T-helper 22 cell (primary cell): Measurements from ENCODE around the gene GADD45B.
"Not testable (repeated sequence)": the region's sequence is repeated elsewhere in the genome, so short reads cannot be mapped to it uniquely, and the experiment has no call there.

ENCODE experiments used
- DNase-seq: peaks from one replicate; pipeline ENCODE4 v3.0.0-alpha.2; 2020; ENCODE audit warnings: low read depth

GADD45B gene

GRCh38 chr19:2469102-2469914 lies 6.6 kb upstream of the GADD45B start:
- no peak for DNase-seq

- not testable (repeated sequence) for DNase-seq
These were observed 6.1 kb upstream of the GADD45B start for GRCh38 chr19:2469915-2470200.

DNA sequence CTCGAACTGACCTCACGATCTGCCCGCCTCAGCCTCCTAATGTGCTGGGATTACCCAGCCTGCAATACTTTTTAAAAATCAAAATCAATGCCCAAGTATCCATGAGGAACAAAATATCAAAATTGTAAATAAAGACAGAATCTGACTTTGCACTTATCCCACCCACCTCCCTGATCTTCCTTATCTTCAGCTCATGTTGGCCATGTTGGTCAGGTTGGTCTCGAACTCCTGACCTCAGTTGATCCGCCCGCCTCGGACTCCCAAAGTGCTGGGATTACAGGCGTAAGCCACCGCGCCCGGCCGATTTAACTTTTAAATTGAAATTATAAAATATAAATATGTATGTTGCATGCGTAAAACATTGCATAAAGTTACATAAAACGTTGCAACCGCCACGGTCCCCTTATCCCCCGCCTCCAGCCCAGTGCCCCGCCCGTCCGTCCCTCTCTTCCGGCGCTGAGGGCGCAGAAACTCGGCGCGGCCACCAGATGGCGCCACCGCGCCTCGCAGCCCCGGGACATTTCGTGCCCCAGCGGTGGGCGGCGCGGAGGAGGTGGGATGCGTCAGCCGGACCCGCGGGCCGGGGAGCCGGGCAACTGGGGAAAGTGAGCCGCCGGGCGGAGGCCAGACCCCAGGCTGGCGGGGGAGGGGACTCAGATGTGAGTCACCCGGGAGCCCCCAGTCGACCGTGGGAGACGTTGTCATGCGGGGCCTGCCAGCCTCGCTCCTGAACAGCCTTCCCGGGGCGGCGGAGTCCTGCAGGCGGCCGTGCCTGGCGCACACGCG lies 1.5 kb upstream of the GADD45B start:
- DNase-seq: peak; percentile 80

GRCh38 chr19:2475018-2475701 lies 767 bp upstream of the GADD45B start:
- DNase-seq: peak; percentile 30

DNA sequence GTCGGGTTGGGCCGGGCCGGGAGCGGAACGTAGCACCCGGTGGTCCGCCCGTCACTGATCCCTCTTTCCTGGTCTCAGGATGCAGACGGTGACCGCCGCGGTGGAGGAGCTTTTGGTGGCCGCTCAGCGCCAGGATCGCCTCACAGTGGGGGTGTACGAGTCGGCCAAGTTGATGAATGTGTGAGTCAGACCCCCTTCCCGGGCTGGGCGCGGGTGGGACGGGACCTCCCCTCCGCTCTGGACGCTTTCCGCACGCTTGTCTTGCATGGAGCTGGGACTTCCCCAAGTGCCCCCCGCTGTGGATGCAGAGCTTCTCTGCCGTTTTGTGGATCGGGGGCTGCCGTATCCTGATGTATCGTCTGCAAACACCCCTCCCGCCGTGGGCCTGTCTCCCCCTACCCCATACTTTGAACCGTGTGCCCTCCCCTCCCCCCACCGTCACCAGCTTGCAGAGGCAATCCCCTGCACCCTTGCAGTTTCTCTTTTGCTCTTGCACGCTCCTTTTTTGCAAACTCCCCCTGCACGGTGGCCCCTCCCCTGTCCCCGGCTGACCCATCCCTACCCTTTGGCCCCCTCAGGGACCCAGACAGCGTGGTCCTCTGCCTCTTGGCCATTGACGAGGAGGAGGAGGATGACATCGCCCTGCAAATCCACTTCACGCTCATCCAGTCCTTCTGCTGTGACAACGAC lies 669 bp downstream of the GADD45B start:
- peak; percentile 46 for DNase-seq

GRCh38 chr19:2477141-2477710 lies 1.3 kb downstream of the GADD45B start:
- no peak for DNase-seq

DNA sequence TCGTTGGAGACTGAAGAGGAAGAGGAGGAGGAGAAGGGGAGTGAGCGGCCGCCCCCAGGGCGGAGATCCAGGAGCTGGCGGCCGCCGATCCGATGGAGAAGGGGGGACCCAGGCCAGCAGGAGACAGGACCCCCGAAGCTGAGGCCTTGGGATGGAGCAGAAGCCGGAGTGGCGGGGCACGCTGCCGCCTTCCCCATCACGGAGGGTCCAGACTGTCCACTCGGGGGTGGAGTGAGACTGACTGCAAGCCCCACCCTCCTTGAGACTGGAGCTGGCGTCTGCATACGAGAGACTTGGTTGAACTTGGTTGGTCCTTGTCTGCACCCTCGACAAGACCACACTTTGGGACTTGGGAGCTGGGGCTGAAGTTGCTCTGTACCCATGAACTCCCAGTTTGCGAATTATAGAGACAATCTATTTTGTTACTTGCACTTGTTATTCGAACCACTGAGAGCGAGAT lies 1.8 kb downstream of the GADD45B start:
- no peak for DNase-seq

- DNase-seq: peak; percentile 43
These were observed 2.4 kb downstream of the GADD45B start for GRCh38 chr19:2478278-2478755.

DNA sequence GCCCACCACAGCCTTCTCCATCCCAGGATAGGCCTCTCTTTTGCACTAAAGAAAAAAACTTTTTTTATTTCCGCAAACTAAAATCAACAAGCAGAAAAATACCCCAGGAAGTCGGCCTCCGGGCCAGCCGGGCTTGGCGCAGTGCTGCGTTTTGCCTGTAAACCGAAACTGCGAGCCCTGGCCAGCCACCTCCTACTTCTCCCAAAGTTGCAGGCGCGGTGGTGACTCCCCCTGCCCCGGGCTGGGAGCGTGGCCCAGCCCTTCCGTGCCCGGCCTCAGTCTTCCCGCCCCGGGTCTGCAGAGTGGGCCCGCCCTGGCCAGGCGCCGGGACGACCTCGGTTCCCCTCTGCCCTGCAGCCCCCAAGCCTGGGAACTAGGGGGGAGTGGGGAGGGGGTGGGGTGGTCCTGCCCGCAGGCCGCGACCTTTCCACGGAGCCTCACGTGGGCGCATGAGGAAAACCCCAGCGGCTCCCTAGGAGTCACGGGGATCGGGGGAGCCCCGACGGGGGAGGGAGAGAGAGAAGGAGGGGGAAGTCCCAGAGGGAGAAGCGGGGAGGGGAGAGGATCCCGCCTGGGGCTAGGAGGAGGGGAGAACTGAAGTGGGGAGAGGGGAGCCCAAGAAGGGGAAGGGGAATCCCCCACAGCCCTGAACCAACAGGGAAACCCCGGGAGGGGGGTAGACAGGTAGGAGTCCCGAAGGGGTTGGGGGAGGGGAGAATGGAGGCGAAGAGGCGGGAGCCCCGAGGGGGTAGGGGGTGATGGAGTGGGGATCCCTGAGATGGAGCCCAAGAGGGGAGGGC lies 3.0 kb downstream of the GADD45B start:
- peak; percentile 75 for DNase-seq

DNA sequence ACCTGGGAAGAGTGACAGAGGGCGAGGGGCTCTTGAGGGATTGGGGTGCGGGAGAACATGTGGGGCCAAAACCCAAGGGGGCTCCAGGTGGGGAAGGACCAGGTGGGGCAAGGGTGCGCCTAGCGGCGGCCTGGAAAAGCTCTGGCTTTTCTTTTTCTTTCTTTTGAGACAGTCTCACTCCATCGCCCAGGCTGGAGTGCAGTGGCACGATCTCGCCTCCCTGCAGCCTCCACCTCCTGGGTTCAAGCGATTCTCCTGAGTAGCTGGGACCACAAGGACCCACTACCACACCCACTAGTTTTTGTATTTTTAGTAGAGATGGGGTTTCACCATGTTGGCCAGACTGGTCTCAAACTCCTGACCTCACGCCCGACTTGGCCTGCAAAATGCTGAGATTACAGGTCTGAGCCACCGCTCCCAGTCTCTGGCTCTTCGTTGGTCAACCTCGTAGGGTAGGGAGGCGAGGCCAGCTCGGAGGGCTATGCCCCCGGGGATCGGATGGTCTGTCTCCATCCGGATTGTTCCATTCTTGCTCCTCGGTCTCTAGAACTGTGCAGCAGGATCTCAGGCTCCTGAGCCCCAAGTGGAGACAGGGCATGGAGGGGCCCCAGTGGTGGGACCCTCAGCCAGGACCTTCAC lies 3.7 kb downstream of the GADD45B start:
- DNase-seq: no peak

GRCh38 chr19:2481466-2481865 lies 5.5 kb downstream of the GADD45B start:
- DNase-seq: no peak

- DNase-seq: no peak
These were observed 6.6 kb downstream of the GADD45B start for GRCh38 chr19:2482354-2483038.

GRCh38 chr19:2483084-2483483 lies 7.2 kb downstream of the GADD45B start:
- no peak for DNase-seq

DNA sequence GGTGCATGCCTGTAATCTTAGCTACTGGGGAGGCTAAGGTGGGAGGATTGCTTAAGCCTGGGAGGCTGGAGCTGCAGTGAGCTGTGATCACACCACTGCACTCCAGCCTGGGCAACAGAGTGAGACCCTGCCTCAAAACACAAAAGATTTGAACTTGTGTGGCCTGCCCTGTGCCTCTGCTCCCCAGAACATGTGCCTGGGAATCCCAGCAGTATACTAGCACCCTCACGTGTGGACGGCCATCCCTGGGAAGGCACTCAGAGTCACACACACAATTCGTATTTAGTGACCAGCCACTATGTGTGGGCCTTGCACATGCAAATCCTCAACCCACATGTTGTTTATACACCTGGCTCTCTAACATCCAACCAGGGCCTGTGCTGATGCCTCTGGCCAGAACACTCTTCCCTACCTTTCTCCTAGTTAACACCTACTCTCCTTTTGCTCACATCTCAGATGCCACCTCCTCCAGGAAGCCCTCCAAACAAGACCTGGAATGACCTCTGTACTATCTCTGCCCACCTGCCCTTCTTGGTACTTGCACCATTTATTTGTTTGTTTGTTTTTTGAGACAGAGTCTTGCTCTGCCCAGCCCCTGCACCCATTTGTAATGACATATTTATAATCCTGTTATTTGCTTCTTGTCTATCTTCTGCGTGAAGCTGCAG lies 7.7 kb downstream of the GADD45B start:
- DNase-seq: no peak

DNA sequence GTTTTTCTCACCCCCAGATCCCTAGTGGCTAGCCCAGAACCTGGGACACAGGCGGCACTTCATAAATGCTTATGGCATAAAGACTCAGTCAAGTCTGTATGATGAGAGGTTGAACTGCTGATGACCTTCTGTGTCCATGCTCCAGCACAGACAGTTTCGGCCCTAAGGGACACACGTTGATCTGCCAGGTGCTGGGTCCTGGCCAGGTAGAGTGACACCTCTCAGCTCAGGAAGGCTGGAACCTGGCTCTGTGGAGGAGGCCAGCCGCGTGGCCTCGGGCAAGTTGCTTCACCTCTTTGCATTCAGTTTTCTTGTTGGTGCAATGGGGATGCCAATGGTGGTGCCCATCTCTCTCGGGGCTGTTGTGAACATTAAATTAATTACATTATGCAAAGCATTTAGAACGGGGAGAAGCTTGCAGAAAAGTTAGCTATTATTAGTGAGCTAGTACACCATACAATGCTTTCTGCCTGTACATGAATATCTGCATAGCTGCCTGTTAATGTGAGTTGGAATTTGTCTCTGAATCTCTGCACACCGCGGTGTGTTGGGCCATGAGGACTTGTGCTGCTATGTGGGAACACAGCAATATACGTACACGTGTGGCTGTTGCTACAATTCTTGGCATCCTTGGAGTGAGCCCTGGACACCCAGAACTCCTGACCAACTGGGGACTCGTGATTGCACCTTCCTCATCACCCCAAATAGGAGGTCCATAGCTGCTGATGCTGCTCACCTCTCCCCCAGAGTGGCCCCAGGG lies 8.4 kb downstream of the GADD45B start:
- DNase-seq: no peak

- no peak for DNase-seq
These were observed 9.5 kb downstream of the GADD45B start for GRCh38 chr19:2485428-2485827.

DNA sequence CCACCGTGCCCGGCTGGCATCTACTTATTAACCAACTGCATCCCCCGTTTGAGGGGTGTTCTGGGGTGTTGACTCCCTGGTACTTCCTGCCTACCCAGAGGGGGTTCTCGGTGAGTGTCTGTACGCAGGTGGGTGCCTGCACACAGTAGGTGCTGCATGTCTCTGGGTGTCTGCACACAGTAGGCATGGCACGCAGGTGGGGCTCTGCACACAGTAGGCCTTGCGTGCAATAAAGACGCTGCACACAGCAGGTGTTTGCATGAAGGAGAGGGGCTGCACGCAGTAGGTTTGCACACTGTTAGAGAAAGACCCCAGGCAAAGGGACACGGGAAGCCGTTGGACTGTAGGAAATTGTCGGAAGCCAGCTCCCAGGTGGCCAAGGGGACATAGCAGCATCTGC lies 11.2 kb downstream of the GADD45B start:
- no peak for DNase-seq

GRCh38 chr19:2487842-2488241 lies 11.9 kb downstream of the GADD45B start:
- no peak for DNase-seq
